Loucy (cell line): ENCODE data around the gene CREBBP.

Experiments
- H2AFZ ChIP-seq: fragments of 200-600 bp; sonication (generic); 2 replicates; pipeline ENCODE4 v1.6.0; 2016; ENCODE audit warnings: antibody characterized with exemption, mild to moderate bottlenecking, low read length, moderate library complexity
- H3F3A ChIP-seq: fragments of 200-600 bp; 2 replicates; pipeline ENCODE4 v1.6.0; 2016; ENCODE audit warnings: antibody characterized with exemption, low read depth, mild to moderate bottlenecking
- H3K27me3 ChIP-seq: fragments of 200-600 bp; sonication (generic); 2 replicates; pipeline ENCODE4 v1.6.1; 2014; ENCODE audit warnings: low read length, mild to moderate bottlenecking; ENCODE audit not compliant: insufficient read depth, poor library complexity, severe bottlenecking
- H3K36me3 ChIP-seq: fragments of 200-600 bp; sonication (generic); 2 replicates; pipeline ENCODE4 v1.6.1; 2016; ENCODE audit warnings: low read length; ENCODE audit not compliant: insufficient read depth
- H3K4me1 ChIP-seq: fragments of 200-600 bp; sonication (generic); 2 replicates; pipeline ENCODE4 v1.5.1; 2014; ENCODE audit warnings: low read length, mild to moderate bottlenecking; ENCODE audit not compliant: insufficient read depth, poor library complexity, severe bottlenecking
- H3K4me2 ChIP-seq: fragments of 200-600 bp; sonication (generic); 2 replicates; pipeline ENCODE4 v1.6.0; 2014; ENCODE audit warnings: antibody characterized with exemption, low read length, low read depth, mild to moderate bottlenecking; ENCODE audit not compliant: poor library complexity, severe bottlenecking
- H3K4me3 ChIP-seq: fragments of 200-600 bp; sonication (generic); 2 replicates; pipeline ENCODE4 v1.5.1; 2014; ENCODE audit warnings: low read length, mild to moderate bottlenecking, mixed read lengths; ENCODE audit not compliant: poor library complexity, severe bottlenecking
- H3K79me2 ChIP-seq: fragments of 200-600 bp; sonication (generic); 2 replicates; pipeline ENCODE4 v1.6.1; 2014; ENCODE audit warnings: low read length; ENCODE audit not compliant: insufficient read depth
- H3K9ac ChIP-seq: fragments of 200-600 bp; sonication (generic); 2 replicates; pipeline ENCODE4 v1.6.0; 2014; ENCODE audit warnings: mild to moderate bottlenecking, low read depth, low read length, moderate library complexity; ENCODE audit not compliant: poor library complexity, severe bottlenecking
- H3K9me2 ChIP-seq: fragments of 200-600 bp; sonication (generic); replicated peaks from 2 replicates; pipeline ENCODE4 v1.6.1; 2016; ENCODE audit warnings: low read depth, low read length, mixed read lengths
- H3K9me3 ChIP-seq: fragments of 200-600 bp; sonication (generic); 2 replicates; pipeline ENCODE4 v1.6.1; 2014; ENCODE audit warnings: mild to moderate bottlenecking, antibody characterized with exemption, low read length, low read depth; ENCODE audit not compliant: insufficient read depth
- H4K20me1 ChIP-seq: fragments of 200-600 bp; sonication (generic); 2 replicates; pipeline ENCODE4 v1.6.0; 2014; ENCODE audit warnings: antibody characterized with exemption, low read length, mild to moderate bottlenecking; ENCODE audit not compliant: insufficient read depth, poor library complexity, severe bottlenecking
- EZH2phosphoT487 ChIP-seq: fragments of 200-600 bp; IDR thresholded peaks from 2 replicates; pipeline ENCODE4 v1.6.1; 2018; ENCODE audit warnings: antibody characterized with exemption, mild to moderate bottlenecking, moderate library complexity, borderline replicate concordance
- TF ChIP-seq, protein P1 (sequence below): fragments of 200-600 bp; sonication (generic); conservative IDR thresholded peaks from 2 replicates; pipeline ENCODE4 v1.5.1; 2014; ENCODE audit warnings: mild to moderate bottlenecking, antibody characterized with exemption, low read length

Gene CREBBP

DNA sequence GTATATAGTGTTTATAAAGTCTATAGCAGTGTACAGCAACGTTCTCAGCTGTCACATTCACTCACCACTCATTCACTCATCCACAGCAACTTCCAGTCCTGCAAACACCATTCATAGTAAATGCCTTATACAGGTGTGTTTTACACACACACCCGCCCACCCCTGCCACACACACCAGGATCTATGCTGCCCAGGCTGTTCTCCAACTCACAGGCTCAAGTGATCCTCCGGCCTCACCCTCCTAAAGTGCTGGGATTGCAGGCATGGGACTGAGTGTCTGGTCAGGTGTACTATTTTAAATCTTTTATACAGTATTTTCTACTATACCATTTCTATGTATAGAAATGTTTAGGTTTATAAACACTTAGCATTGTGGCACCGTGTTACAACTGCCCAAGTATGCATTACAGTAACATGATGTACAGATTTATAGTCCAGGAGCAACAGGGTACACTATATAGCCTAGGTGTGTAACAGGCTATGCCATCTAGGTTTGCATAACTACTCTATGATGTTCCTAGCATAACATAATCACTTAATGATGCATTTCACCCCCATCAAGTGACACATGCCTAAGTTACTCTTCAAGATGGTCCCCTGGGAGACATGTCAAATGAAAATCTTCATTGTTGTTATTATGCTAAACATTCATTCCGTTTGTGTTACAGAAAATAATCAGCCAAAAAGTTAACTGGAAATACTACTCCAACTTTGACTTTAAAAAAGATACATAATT lies 42.5 kb downstream of the CREBBP start:
- Histone ChIP-seq H3K9ac (no peak overlapping the region), H3K4me1 (no peaks in the 10 kb centered on the region), H3K9me3 (no peaks in the 10 kb centered on the region), H3K36me3 (no peaks in the 10 kb centered on the region; the same call in 1 of the 2 replicates), H4K20me1 (peaks cover 8% of the 10 kb centered on the region), H3F3A (no peaks in the 10 kb centered on the region), H3K9me2 (no peaks in the 10 kb centered on the region), H3K4me2 (no peak overlapping the region), H2AFZ (no peak overlapping the region), H3K27me3 (no peaks in the 10 kb centered on the region), H3K4me3 (no peak overlapping the region), H3K79me2 (peaks cover 69% of the 10 kb centered on the region)
- no peak for TF ChIP-seq EZH2phosphoT487
- TF ChIP-seq, protein P1, sequence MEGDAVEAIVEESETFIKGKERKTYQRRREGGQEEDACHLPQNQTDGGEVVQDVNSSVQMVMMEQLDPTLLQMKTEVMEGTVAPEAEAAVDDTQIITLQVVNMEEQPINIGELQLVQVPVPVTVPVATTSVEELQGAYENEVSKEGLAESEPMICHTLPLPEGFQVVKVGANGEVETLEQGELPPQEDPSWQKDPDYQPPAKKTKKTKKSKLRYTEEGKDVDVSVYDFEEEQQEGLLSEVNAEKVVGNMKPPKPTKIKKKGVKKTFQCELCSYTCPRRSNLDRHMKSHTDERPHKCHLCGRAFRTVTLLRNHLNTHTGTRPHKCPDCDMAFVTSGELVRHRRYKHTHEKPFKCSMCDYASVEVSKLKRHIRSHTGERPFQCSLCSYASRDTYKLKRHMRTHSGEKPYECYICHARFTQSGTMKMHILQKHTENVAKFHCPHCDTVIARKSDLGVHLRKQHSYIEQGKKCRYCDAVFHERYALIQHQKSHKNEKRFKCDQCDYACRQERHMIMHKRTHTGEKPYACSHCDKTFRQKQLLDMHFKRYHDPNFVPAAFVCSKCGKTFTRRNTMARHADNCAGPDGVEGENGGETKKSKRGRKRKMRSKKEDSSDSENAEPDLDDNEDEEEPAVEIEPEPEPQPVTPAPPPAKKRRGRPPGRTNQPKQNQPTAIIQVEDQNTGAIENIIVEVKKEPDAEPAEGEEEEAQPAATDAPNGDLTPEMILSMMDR = no peak

DNA sequence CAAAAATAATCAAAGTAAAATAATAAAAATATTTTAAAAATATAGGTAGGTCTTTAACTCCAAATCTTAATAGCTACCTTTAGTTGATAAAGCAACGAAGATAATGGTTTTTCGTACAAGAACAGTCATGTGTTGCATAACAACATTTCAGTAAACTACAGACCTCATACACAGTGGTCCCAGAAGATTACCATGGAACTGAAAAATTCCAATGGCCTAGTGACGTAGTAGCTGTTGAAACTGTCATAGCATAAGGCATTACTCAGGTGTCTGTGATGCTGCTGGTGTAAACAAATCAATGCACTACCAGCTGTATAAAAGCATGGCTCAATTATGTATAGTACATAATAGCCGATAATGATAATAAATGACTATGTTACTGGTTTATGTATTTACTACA lies 43.9 kb downstream of the CREBBP start:
- Histone ChIP-seq H3K27me3 (no peaks in the 10 kb centered on the region), H3K79me2 (peaks cover 71% of the 10 kb centered on the region), H3K4me1 (no peaks in the 10 kb centered on the region), H2AFZ (no peak overlapping the region), H3K4me3 (no peak overlapping the region), H3K36me3 (no peaks in the 10 kb centered on the region; the same call in 1 of the 2 replicates), H3F3A (no peaks in the 10 kb centered on the region), H3K9ac (no peak overlapping the region), H3K9me3 (0 out of 2 replicates have a peak, but pooled peaks cover 3% of the 10 kb centered on the region), H3K9me2 (no peaks in the 10 kb centered on the region), H3K4me2 (no peak overlapping the region), H4K20me1 (peaks cover 3% of the 10 kb centered on the region)
- TF ChIP-seq, protein P1 = no peak
- TF ChIP-seq EZH2phosphoT487 = no peak

DNA sequence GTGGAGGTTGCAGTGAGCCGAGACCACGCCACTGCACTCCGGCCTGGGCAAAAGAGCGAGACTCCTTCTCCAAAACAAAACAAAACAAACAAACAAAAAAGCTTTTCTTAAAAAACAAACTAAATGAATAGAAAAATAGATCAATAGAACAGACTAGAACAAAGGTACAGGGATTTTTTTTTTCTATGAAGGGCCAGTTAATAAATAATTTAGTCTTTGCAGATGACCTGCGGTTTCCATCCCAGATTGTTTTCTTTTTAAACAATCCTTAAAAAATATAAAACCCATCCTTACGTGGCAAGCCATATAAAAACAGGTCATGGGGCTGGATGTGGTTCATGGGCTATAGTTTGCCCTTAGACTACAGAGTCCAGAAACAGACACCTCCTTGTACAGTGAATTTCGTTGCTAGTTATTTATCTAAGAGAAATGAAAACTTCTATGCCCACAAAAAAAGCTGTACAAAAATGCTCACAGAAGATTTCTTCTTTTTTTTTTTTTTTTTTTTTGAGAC lies 45.4 kb downstream of the CREBBP start:
- Histone ChIP-seq H3K4me1 (no peaks in the 10 kb centered on the region), H3K4me3 (no peak overlapping the region), H3K9me3 (0 out of 2 replicates have a peak, but pooled peaks cover 3% of the 10 kb centered on the region), H3K9me2 (no peaks in the 10 kb centered on the region), H3K36me3 (no peaks in the 10 kb centered on the region; the same call in 1 of the 2 replicates), H4K20me1 (peaks cover 7% of the 10 kb centered on the region), H3F3A (no peaks in the 10 kb centered on the region), H3K27me3 (no peaks in the 10 kb centered on the region), H3K79me2 (peaks cover 71% of the 10 kb centered on the region), H3K4me2 (no peak overlapping the region), H3K9ac (no peak overlapping the region), H2AFZ (no peak overlapping the region)
- TF ChIP-seq, protein P1 = no peak
- no peak for TF ChIP-seq EZH2phosphoT487
